ENCODE results near the gene ACAD8. TPM values are rescaled to one million over a fixed set of nuclear protein-coding genes. Genes with fewer than 3 reads are reported as not detected.

Gene ACAD8
- polyA plus RNA-seq, 1 donor from 2014 or later, result 68.8 TPM

DNA sequence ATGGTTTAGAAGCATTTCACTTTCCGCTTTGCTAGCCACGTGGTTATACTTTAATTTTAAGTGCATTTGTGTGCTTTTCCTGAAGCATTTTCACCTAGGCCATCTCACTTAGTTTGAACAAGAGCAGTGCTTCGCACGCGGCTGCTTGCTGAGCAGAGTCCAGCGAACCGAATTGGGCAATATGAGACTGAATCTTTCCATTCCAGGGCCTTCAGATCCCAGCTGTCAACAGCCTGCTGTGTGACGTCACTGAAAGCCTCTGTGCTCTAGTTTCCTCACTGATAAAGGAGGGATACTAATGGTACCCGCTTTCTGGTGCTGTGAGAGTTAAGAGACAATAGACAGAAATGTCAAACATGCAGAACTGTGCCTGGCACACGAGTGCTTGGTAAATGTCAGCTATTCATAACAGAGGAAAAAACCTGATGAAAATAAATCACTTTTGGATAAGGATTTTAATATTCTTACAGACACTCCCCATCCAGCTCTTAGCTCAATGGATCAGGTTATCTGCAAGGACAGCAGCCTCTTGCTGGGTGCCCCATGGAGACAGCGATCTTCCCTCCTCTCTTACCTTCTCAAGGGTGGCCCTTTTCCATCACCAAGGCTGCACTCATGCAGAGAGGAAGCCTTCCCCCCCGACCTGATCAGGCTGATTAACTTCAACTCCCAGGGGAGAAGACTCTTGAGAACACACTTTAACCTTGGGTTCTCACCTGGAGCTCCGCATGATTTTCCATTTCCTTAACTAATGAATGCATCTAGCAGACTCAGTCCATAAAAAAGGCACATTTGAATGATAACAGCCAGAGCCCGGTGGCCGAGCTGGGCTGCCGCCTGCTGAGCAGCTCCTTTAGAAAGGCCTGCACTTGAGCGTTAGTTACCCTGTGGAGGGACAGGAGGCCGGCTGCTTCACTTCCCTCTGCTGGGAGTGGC is 19.3 kb downstream of the ACAD8 start:
- H3K79me2 ChIP-seq (replicated peaks; ENCODE audit: insufficient read depth, low read length), result no peaks in the 10 kb centered on the region
- no peaks in the 10 kb centered on the region for H3F3A ChIP-seq (ENCODE audit: insufficient read depth, low read length, poor library complexity, severe bottlenecking)
- H4K20me1 ChIP-seq (ENCODE audit: insufficient read depth), result no peaks in the 10 kb centered on the region
- H3K9me3 ChIP-seq (ENCODE audit: low read length), result no peaks in the 10 kb centered on the region
- TF ChIP-seq TAF1 (IDR thresholded peaks at IDR 0.05; ENCODE audit: low read depth), result no peak
- TF ChIP-seq POLR2AphosphoS5 (IDR thresholded peaks at IDR 0.05), result no peak
- no peak for TF ChIP-seq MXI1 (conservative IDR thresholded peaks at IDR 0.05; ENCODE audit: poor library complexity, severe bottlenecking)
- TF ChIP-seq, protein P1, sequence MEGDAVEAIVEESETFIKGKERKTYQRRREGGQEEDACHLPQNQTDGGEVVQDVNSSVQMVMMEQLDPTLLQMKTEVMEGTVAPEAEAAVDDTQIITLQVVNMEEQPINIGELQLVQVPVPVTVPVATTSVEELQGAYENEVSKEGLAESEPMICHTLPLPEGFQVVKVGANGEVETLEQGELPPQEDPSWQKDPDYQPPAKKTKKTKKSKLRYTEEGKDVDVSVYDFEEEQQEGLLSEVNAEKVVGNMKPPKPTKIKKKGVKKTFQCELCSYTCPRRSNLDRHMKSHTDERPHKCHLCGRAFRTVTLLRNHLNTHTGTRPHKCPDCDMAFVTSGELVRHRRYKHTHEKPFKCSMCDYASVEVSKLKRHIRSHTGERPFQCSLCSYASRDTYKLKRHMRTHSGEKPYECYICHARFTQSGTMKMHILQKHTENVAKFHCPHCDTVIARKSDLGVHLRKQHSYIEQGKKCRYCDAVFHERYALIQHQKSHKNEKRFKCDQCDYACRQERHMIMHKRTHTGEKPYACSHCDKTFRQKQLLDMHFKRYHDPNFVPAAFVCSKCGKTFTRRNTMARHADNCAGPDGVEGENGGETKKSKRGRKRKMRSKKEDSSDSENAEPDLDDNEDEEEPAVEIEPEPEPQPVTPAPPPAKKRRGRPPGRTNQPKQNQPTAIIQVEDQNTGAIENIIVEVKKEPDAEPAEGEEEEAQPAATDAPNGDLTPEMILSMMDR (IDR thresholded peaks at IDR 0.05; ENCODE audit: poor library complexity, severe bottlenecking), result no peak
- no peak for TF ChIP-seq RAD21 (conservative IDR thresholded peaks at IDR 0.05)
- TF ChIP-seq EP300 (conservative IDR thresholded peaks at IDR 0.05; ENCODE audit: poor library complexity, severe bottlenecking), result no peak
- no peak for TF ChIP-seq EZH2 (IDR thresholded peaks at IDR 0.05; ENCODE audit: borderline replicate concordance, insufficient read depth, low read length, poor library complexity, severe bottlenecking)
- TF ChIP-seq, protein P2, sequence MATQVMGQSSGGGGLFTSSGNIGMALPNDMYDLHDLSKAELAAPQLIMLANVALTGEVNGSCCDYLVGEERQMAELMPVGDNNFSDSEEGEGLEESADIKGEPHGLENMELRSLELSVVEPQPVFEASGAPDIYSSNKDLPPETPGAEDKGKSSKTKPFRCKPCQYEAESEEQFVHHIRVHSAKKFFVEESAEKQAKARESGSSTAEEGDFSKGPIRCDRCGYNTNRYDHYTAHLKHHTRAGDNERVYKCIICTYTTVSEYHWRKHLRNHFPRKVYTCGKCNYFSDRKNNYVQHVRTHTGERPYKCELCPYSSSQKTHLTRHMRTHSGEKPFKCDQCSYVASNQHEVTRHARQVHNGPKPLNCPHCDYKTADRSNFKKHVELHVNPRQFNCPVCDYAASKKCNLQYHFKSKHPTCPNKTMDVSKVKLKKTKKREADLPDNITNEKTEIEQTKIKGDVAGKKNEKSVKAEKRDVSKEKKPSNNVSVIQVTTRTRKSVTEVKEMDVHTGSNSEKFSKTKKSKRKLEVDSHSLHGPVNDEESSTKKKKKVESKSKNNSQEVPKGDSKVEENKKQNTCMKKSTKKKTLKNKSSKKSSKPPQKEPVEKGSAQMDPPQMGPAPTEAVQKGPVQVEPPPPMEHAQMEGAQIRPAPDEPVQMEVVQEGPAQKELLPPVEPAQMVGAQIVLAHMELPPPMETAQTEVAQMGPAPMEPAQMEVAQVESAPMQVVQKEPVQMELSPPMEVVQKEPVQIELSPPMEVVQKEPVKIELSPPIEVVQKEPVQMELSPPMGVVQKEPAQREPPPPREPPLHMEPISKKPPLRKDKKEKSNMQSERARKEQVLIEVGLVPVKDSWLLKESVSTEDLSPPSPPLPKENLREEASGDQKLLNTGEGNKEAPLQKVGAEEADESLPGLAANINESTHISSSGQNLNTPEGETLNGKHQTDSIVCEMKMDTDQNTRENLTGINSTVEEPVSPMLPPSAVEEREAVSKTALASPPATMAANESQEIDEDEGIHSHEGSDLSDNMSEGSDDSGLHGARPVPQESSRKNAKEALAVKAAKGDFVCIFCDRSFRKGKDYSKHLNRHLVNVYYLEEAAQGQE (IDR thresholded peaks at IDR 0.05; ENCODE audit: borderline replicate concordance), result no peak
- no peak for TF ChIP-seq SMC3 (conservative IDR thresholded peaks at IDR 0.05; ENCODE audit: poor library complexity)
- no peaks in the 10 kb centered on the region for H3K36me3 ChIP-seq (ENCODE audit: insufficient read depth, low read length)
- H2AFZ ChIP-seq (ENCODE audit: low read depth, low read length), result no peak overlapping the region
- no peak overlapping the region for H3K9ac ChIP-seq (ENCODE audit: low read length)
- H3K27ac ChIP-seq (ENCODE audit: low read length), result no peak overlapping the region
- no peaks in the 10 kb centered on the region for H3K9me2 ChIP-seq (ENCODE audit: insufficient read depth, low read length)
- H3K4me3 ChIP-seq (ENCODE audit: low read length), result no peak overlapping the region
- H3K4me2 ChIP-seq (ENCODE audit: low read length), result no peak overlapping the region
- peaks cover 45% of the 10 kb centered on the region for H3K27me3 ChIP-seq (ENCODE audit: insufficient read depth, low read depth, low read length)

DNA sequence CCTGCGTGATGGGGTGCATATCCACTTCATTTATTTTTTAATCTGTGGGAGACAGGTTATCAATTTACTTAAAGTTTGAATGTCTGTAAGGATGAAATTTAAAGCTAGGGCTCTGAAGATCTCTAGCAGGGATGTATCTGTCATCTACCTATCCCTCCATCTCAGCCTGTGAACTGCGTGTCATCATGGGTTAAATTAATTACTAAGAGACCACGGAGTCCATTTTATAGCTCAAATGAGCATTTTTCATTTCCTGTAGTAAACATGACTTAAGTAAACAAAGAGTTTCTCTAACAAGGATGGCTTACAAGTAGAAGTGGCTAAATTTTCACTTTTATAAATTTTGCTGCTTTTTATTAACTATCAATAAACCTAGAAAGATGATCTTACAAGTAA is 19.9 kb downstream of the ACAD8 start:
- no peak for TF ChIP-seq EP300 (conservative IDR thresholded peaks at IDR 0.05; ENCODE audit: poor library complexity, severe bottlenecking)
- no peak for TF ChIP-seq POLR2AphosphoS5 (IDR thresholded peaks at IDR 0.05)
- TF ChIP-seq TAF1 (IDR thresholded peaks at IDR 0.05; ENCODE audit: low read depth), result no peak
- TF ChIP-seq SMC3 (conservative IDR thresholded peaks at IDR 0.05; ENCODE audit: poor library complexity), result no peak
- TF ChIP-seq, protein P2 (IDR thresholded peaks at IDR 0.05; ENCODE audit: borderline replicate concordance), result no peak
- TF ChIP-seq, protein P1 (IDR thresholded peaks at IDR 0.05; ENCODE audit: poor library complexity, severe bottlenecking), result no peak
- no peak for TF ChIP-seq MXI1 (conservative IDR thresholded peaks at IDR 0.05; ENCODE audit: poor library complexity, severe bottlenecking)
- TF ChIP-seq RAD21 (conservative IDR thresholded peaks at IDR 0.05), result no peak
- no peak for TF ChIP-seq EZH2 (IDR thresholded peaks at IDR 0.05; ENCODE audit: borderline replicate concordance, insufficient read depth, low read length, poor library complexity, severe bottlenecking)
- H3K36me3 ChIP-seq (ENCODE audit: insufficient read depth, low read length), result no peaks in the 10 kb centered on the region
- H3K4me2 ChIP-seq (ENCODE audit: low read length), result no peak overlapping the region
- no peak overlapping the region for H3K9ac ChIP-seq (ENCODE audit: low read length)
- peaks cover 52% of the 10 kb centered on the region for H3K27me3 ChIP-seq (ENCODE audit: insufficient read depth, low read depth, low read length)
- H3K79me2 ChIP-seq (replicated peaks; ENCODE audit: insufficient read depth, low read length), result no peaks in the 10 kb centered on the region
- H3F3A ChIP-seq (ENCODE audit: insufficient read depth, low read length, poor library complexity, severe bottlenecking), result no peaks in the 10 kb centered on the region
- H3K9me3 ChIP-seq (ENCODE audit: low read length), result peaks cover 2% of the 10 kb centered on the region
- H3K4me3 ChIP-seq (ENCODE audit: low read length), result no peak overlapping the region
- H2AFZ ChIP-seq (ENCODE audit: low read depth, low read length), result no peak overlapping the region
- no peak overlapping the region for H3K27ac ChIP-seq (ENCODE audit: low read length)
- no peaks in the 10 kb centered on the region for H3K9me2 ChIP-seq (ENCODE audit: insufficient read depth, low read length)
- no peaks in the 10 kb centered on the region for H4K20me1 ChIP-seq (ENCODE audit: insufficient read depth)
